G401.6 (cell line): ENCODE results near the gene EEF1E1.
"Not testable (repeated sequence)": the region's sequence is repeated elsewhere in the genome, so short reads cannot be mapped to it uniquely, and the experiment has no call there.

Experiments
- FAIRE-seq: peaks from 2 replicates; lab custom pipeline; 2012; peaks lifted over from hg19 to GRCh38; lab: Jason Lieb, UNC

The EEF1E1 gene

DNA sequence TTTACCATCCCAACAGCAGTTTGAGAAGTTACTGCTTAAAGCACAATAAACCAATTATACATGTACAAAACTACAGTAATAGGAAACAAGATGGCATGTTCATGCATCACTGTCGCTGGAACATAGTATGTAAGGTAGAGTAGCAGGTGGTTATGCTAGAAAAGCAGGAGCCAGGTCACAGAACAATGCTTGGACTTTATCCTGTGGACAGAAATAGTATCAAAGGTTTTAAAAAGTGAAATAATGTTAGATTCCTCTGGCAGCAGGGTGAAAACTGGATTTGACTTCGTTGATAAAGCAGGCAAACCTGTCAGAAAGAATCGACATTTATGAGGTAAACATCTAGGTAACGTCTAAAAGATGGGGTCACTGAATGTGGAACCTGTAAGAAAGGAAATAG lies 40.6 kb downstream of the EEF1E1 start:
- FAIRE-seq = no peak

DNA sequence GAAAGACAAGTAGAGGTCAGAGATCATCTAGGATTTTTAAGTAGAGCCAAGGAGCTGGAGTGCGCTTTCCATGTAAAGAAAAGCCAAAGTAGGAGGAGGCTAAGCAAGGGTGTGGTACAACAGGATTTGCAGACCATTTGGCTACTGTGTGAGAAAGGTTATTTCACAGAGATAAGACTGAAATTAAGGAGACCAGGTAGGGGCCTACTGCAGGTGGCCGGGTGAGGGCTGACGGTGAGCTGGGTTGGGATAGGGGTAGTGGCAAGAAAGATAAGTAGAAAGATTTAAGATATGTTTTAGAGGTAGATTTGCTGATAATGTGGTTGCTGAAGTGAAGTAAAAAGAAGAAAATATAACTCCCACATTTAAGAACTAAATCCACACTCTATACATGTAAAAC lies 42.0 kb downstream of the EEF1E1 start:
- FAIRE-seq = no peak

DNA sequence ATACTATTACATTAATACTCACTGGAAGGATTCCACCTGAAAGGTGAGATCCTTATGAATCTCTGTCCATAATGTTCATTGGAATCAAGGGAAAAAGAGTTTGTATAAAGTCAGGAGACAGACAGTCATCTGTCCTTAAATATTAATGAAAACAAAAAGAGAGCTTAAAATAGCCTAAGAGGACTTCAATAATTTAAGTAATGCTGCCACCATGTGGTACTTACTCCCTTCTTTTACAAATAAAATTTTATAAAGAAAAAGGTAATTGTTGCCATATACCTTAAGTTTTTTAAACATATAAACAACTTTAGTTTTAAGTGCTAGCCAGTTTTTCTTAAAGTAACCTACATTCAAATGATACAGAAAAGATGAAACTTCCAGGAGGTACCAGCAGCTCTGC lies 43.2 kb downstream of the EEF1E1 start:
- FAIRE-seq = peak; percentile 91

DNA sequence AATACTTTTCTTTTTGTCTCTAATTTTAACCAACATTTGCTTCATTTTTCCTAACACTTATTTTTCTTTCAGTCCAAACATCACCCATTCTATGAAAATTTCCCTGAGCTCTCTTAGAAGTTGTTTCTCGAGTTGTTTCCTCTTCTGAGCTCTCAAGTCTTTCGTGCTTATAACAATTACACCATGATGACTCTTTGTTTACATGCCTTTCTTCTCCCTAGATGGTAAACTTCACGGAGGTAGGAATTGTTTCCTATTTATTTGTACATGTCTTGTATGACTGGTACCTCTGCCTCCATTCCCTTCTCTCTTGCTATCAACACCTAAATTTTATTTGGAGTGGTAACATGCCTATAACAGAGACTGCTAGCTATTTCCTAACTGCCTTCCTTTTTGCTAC lies 44.6 kb downstream of the EEF1E1 start:
- FAIRE-seq = no peak

DNA sequence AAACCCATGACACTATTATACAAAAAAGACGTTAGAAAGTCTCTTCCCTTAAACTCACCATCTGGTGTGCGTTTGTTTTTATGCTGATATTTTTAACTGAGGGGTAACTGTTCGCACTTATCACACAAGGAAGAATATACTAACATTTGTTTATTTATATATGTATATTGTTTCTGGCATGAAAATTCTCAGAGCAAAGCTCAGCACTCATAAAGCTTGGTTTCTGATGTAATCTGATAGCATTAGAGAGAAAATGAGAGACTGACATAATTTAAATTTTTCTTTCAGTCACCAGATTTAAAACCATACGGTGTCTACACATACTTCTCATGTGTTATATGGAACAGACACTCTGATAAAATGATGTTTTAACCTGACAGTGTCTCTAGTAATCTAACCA lies 45.1 kb downstream of the EEF1E1 start:
- no peak for FAIRE-seq

DNA sequence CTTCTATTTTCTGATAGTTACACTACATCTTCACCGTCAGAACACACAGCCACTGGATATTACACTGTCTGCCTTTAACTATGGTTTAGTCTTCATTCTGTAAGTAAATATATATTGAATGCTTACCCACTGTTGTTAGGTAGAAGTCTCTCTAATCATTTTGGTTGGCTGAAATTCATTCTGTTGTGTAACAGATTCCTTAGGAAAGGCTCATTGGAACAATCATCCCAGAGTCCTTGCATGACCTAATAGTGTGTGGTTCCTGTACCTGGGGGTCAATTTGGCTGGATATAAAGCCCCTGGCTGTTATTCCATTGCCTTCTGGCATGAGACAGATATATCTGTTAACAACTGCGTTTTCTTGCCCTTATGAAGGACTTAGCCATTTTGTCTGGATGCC lies 48.1 kb downstream of the EEF1E1 start:
- FAIRE-seq = no peak

DNA sequence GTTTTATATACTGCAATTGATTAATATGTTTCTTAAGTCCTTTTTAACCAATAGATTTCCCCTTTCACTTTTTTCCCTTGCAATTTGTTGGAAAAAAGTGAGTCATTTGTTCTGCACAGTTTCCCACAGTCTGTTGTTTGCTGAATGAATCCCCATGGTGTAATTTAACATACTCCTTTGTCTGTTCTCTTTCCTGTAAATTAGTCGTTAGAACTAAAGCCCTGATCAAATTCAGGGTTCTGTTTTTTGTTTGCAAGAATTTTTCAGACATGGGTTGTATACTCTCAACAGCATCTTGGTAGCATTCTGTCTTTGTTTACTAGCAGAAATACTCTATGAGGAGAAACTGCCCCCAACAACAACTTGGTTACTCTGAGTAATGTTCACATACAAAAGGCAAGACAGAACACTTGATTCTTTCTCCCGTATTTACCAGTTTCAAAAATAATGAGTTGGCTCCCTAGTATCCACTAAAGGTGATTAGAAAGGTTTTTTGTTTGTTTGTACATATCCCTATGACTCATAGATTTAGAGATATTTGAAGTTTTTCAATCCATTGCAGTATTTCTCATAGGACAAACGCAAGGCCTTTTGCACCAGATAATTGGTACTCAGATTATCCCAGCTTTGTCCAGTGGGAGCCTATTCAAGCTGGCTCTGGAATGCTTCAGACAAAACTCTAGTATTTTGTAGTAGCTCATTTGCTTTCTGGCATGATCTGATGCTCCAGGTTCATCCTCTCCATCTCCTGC lies 54.6 kb downstream of the EEF1E1 start:
- FAIRE-seq = no peak

DNA sequence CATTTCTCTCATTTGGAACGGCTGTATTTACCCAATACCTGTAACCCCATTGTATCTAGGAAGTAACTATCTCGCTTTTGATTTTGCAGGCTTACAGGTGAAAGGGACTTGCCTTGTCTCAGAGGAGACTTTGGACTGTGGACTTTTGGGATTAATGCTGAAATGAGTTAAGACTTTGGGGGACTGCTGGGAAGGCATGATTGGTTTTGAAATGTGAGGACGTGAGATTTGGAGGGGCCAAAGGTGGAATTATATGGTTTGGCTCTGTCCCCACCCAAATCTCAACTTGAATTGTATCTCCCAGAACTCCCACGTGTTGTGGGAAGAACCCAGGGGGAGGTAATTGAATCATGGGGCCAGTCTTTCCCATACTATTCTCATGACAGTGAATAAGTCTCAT lies 56.6 kb downstream of the EEF1E1 start:
- not testable (repeated sequence) for FAIRE-seq

DNA sequence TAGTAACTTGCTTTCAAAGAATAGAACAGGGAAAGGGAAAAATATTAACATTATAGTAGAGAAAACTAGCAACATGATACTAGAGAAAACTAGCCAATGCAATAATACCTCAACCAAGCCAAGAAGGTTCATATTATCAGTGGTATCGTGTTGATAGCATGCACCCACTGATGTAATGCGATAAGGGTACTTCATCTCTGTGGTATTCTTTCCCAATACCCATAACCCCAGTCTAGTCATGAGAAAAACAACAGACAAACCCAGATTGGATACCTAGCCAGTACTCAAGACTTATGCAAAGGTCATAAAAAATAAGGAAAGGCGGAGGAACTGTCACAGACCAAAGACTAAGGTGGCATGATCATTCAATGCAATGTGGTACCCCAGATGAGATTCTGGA lies 59.1 kb downstream of the EEF1E1 start:
- no peak for FAIRE-seq

DNA sequence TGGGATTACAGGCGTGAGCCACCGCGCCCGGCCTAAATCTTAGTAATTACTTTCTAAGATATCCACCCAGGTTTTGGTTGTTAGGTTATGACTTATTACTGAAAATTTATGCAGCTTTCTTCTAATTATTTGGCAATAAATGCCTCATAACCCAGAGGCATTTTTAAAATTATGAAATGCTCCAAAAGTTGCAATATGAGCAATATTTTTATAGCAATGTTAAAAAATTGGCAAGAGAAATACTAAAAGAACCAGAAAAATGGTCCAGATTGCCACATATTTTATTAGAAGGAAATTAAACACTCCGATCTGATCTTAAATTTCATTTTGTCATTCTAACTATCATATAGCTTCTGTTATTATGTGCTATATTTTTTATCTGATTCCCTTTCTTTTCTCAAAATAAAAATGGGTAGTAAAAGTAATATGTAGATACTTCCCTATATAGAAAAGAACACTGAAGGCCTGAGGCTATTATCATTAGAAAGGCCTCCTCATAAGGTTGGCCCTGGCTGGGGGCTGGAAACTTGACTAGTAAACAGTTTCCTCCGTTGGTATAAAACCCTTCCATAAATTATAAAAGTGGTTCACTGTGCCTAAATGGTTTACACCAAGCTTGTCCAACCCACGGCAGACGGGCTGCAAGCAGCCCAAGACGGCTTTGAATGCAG lies 60.3 kb downstream of the EEF1E1 start:
- no peak for FAIRE-seq

DNA sequence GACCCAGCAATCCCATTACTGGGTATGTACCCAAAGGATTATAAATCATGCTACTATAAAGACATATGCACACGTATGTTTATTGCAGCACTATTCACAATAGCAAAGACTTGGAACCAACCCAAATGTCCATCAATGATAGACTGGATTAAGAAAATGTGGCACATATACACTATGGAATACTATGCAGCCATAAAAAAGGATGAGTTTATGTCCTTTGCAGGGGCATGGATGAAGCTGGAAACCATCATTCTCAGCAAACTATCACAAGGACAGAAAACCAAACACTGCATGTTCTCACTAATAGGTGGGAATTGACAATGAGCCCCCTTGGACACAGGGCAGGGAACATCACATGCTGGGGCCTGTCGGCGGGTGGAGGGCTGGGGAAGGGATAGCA lies 68.2 kb downstream of the EEF1E1 start:
- not testable (repeated sequence) for FAIRE-seq

DNA sequence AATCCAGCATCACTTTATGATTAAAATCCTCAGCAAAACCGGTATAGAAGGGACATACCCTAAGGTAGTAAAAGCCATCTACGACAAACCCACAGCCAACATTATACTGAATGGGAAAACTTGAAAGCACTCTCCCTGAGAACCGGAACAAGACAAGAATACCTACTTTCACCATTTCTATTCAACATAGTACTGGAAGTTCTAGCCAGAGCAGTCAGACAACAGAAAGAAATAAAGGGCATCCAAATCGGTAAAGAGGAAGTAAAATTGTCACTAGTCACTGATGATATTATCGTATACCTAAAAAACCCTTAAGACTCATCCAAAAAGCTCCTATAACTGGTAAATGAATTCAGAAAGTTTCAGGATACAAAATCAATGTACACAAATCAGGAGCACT lies 71.4 kb downstream of the EEF1E1 start:
- no peak for FAIRE-seq
